AG09309 (cell line): ENCODE data around the gene DACT2.
"Not testable (repeated sequence)": the region's sequence is repeated elsewhere in the genome, so short reads cannot be mapped to it uniquely, and the experiment has no call there.

Source experiments
- DNase-seq: peaks from one replicate; pipeline ENCODE4 v3.0.0-alpha.2; 2010; ENCODE audit warnings: low read depth
- H3K4me3 ChIP-seq: 2 replicates; pipeline ENCODE4 v1.5.1; 2011; ENCODE audit warnings: mild to moderate bottlenecking, low read depth, low read length, moderate library complexity; ENCODE audit not compliant: control insufficient read depth
- TF ChIP-seq, protein P1 (sequence below): IDR thresholded peaks from 2 replicates; pipeline ENCODE4 v1.5.1; 2011; ENCODE audit warnings: mild to moderate bottlenecking, low read depth, low read length, inconsistent platforms; ENCODE audit not compliant: insufficient read depth, control insufficient read depth; ENCODE audit errors: missing control alignments

Gene DACT2

DNA sequence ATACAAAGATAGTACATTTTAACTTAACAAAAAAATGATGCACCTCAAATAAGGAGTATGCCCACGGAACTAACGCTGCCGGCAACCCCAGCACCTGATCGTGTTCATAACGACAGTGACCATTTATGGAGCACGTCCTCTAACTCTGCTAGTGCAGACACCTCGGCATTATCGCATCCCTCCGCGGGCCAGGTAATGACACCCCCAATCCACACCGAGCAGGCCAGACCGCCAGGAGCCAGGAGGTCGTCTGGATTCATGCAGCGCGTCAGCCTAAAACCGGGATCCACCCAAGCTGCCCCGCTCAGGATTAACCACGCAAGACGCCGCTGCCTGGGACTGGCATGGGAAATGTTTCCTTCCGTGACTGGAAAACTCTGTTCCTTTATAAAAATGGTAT is 34.1 kb downstream of the DACT2 start:
- H3K4me3 ChIP-seq = no peak overlapping the region
- DNase-seq = no peak
- TF ChIP-seq, protein P1, sequence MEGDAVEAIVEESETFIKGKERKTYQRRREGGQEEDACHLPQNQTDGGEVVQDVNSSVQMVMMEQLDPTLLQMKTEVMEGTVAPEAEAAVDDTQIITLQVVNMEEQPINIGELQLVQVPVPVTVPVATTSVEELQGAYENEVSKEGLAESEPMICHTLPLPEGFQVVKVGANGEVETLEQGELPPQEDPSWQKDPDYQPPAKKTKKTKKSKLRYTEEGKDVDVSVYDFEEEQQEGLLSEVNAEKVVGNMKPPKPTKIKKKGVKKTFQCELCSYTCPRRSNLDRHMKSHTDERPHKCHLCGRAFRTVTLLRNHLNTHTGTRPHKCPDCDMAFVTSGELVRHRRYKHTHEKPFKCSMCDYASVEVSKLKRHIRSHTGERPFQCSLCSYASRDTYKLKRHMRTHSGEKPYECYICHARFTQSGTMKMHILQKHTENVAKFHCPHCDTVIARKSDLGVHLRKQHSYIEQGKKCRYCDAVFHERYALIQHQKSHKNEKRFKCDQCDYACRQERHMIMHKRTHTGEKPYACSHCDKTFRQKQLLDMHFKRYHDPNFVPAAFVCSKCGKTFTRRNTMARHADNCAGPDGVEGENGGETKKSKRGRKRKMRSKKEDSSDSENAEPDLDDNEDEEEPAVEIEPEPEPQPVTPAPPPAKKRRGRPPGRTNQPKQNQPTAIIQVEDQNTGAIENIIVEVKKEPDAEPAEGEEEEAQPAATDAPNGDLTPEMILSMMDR = no peak

DNA sequence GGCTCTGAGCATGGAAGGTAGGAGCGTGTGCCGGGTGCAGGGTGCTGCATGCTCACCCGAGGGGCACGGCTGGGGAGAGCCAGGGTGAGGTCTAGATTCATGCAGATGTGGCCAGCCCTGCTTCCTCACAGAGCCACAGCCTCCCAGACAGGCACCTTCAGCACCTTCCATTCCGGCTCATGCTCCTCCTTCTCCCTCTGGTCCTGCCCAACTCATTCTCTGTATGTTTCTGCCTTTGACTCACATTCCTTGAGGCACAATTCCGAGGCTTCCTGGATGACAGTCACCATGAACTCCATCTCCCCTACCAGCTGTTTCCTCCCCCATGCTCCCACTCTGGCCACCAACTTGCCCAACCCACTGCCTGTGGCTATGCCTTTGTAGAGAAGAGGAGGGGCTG is 35.4 kb downstream of the DACT2 start:
- TF ChIP-seq, protein P1 = no peak
- H3K4me3 ChIP-seq = no peak overlapping the region
- no peak for DNase-seq

DNA sequence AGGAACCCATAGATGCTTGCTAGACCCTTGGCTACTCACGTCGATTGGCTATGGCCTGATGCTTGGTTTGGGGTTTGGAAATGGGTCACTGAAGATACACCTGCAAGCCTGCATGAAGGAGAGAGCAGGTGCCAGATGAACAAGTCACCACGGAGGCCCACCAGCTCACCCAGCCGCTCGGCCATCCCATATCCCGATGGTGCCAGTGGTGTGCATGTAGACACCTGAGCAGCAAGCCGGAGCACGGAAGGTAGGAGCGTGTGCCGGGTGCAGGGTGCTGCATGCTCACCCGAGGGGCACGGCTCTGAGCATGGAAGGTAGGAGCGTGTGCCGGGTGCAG is 35.9 kb downstream of the DACT2 start:
- no peak for DNase-seq
- TF ChIP-seq, protein P1 = no peak
- H3K4me3 ChIP-seq = no peak overlapping the region

DNA sequence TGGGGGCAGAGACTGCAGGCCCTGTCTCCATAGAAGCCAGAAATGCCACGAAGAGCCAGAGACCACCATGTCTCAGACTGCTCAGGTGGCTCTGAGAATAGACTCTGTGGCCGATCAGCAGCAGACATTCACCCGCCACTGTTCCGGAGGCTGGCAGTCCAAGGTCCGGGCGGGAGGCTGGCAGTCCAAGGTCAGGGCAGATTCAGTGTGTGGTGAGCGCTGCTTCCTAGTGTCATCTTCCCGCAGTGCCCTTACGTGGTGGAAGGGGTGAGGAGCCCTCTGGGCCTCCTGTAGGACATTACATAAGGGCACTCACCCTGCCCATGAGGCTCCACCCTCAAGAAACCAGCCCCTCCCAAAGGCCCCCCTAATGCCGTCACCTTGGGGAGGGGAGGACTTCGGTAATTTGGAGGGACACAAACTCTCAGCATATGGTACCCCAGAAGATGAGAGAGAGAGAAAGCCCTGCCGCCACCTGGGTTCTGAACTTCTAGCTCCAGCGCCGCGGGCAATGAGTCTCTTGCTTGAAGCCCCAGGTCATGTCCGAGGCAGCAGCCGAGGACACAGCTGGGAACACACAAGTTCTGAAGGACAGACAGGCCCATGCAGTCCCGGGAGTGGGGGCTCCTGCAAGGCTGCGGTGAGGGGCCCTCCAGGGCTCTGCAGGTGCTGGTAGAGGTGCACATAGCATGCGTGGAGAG is 36.4 kb downstream of the DACT2 start:
- DNase-seq = no peak
- no peak overlapping the region for H3K4me3 ChIP-seq

DNA sequence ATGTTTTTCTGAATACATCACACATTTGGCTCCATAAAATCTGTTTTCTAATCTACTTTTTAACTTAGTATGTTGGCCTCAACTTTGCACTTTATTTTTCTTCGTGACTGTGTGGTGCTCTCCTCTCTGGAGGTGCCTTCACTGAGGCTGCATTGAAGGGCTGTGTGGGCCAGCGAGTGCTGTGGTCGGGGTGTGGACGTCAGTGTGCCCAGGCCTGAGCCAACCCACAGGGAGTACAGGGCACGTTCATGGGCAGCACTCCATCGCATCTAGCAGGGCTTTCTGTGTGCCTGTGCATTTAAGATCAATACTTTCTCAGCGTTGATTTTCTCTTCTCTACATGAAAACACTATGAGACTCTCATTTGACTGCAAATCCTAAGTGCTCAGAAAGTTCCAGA is 37.8 kb downstream of the DACT2 start:
- TF ChIP-seq, protein P1 = no peak
- DNase-seq = no peak
- H3K4me3 ChIP-seq = no peak overlapping the region

More for the DNA sequence above, 36.4 kb downstream of the DACT2 start:
- TF ChIP-seq, protein P1 = no peak

DNA sequence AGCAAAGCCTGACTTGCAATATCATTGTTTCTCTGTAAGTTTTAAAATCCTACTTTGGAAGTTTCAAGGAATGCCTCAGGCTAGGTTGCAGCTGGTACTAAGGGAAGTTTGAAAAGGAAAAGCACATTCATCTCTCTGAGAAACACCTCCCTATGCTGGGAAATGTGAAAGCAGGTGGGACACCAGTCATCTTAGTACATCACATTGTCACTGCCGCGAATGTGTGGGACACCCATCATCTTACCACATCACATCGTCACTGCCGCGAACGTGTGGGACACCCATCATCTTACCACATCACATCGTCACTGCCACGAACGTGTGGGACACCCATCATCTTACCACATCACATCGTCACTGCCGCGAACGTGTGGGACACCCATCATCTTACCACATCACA is 38.3 kb downstream of the DACT2 start:
- not testable (repeated sequence) for DNase-seq, H3K4me3 ChIP-seq

DNA sequence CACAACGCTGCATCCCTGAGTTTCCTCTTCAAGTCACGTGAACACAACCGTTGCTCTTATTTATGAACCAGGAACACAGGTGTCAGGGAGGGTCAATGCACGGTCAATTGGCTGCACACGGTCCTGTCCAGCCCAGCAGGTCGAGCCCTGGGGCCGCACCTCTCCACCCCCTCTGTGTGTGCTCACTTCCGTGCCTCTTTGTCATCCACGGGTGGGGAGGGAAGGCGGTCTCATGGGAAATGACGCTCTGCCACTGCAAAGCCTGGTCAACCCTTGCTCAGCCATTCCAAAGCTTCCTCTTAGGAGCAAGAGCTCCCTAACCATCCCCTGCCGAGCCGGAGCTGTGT is 38.7 kb downstream of the DACT2 start:
- no peak overlapping the region for H3K4me3 ChIP-seq
- TF ChIP-seq, protein P1 = no peak

More for the DNA sequence above, 38.7 kb downstream of the DACT2 start:
- no peak for DNase-seq
